IPS-20b (cell line): Measurements from ENCODE around the gene ARF3.
"Not testable (repeated sequence)": the region's sequence is repeated elsewhere in the genome, so short reads cannot be mapped to it uniquely, and the experiment has no call there.

Source experiments
- H3K27ac ChIP-seq: one replicate; pipeline ENCODE4 v1.5.1; 2013; ENCODE audit warnings: low read length
- H3K27me3 ChIP-seq: 2 replicates; pipeline ENCODE4 v1.6.1; 2013; ENCODE audit warnings: mild to moderate bottlenecking, low read length, inconsistent platforms; ENCODE audit not compliant: insufficient read depth
- H3K36me3 ChIP-seq: 2 replicates; pipeline ENCODE4 v1.6.1; 2013; ENCODE audit warnings: low read depth, mild to moderate bottlenecking, inconsistent platforms, low read length, moderate library complexity; ENCODE audit not compliant: insufficient read depth
- H3K4me1 ChIP-seq: 2 replicates; pipeline ENCODE4 v1.6.1; 2013; ENCODE audit warnings: mild to moderate bottlenecking, control low read depth, inconsistent platforms, low read length, moderate library complexity; ENCODE audit not compliant: insufficient read depth
- H3K4me3 ChIP-seq: 2 replicates; pipeline ENCODE4 v1.5.1; 2013; ENCODE audit warnings: mild to moderate bottlenecking, low read length, inconsistent platforms
- H3K9ac ChIP-seq: 2 replicates; pipeline ENCODE4 v1.6.1; 2013; ENCODE audit warnings: low read depth, mild to moderate bottlenecking, inconsistent platforms, low read length, moderate library complexity
- H3K9me3 ChIP-seq: 2 replicates; pipeline ENCODE4 v1.6.1; 2013; ENCODE audit warnings: mild to moderate bottlenecking, low read depth, low read length, inconsistent platforms; ENCODE audit not compliant: insufficient read depth

ARF3 gene

DNA sequence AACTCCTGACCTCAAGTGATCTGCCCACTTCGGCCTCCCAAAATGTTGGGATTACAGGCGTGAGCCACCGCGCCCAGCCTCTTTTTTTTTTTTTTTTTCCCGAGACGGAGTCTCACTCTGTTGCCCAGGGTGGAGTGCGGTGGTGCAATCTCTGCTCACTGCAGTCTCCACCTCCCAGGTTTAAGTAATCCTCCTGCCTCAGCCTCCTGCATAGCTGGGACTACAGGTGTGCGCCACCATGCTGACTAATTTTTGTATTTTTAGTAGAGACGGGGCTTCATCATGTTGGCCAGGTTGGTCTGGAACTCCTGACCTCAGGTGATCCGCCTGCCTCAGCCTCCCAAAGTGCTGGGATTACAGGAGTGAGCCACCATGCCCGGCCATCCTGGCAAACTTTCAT lies 47.6 kb downstream of the ARF3 start:
- H3K9ac ChIP-seq, H3K4me1 ChIP-seq, H3K4me3 ChIP-seq, H3K27me3 ChIP-seq, H3K36me3 ChIP-seq, H3K27ac ChIP-seq, H3K9me3 ChIP-seq: not testable (repeated sequence)

- H3K4me3 ChIP-seq, result no peak overlapping the region
- H3K27ac ChIP-seq, result no peak overlapping the region
Measured at GRCh38 chr12:48907245-48907644, 50.0 kb downstream of the ARF3 start.

GRCh38 chr12:48903982-48904411 lies 53.3 kb downstream of the ARF3 start:
- no peak overlapping the region for H3K27ac ChIP-seq
- H3K4me1 ChIP-seq, result no peaks in the 10 kb centered on the region
- H3K27me3 ChIP-seq, result no peaks in the 10 kb centered on the region; the same call in 1 of the 2 replicates
- H3K9me3 ChIP-seq, result no peaks in the 10 kb centered on the region
- H3K36me3 ChIP-seq, result no peaks in the 10 kb centered on the region
- H3K4me3 ChIP-seq, result peak overlapping the region; percentile 63
- H3K9ac ChIP-seq, result peak overlapping the region; percentile 36; the same call in 1 of the 2 replicates

More at GRCh38 chr12:48907245-48907644, 50.0 kb downstream of the ARF3 start:
- Histone ChIP-seq H3K9me3 (no peaks in the 10 kb centered on the region), H3K9ac (no peak overlapping the region), H3K27me3 (no peaks in the 10 kb centered on the region; the same call in 1 of the 2 replicates), H3K4me1 (no peaks in the 10 kb centered on the region), H3K36me3 (no peaks in the 10 kb centered on the region)

GRCh38 chr12:48903363-48903981 lies 53.8 kb downstream of the ARF3 start:
- no peaks in the 10 kb centered on the region; the same call in 1 of the 2 replicates for H3K27me3 ChIP-seq
- H3K36me3 ChIP-seq, result no peaks in the 10 kb centered on the region
- H3K27ac ChIP-seq, result no peak overlapping the region
- H3K9ac ChIP-seq, result no peak overlapping the region
- H3K9me3 ChIP-seq, result no peaks in the 10 kb centered on the region
- H3K4me3 ChIP-seq, result no peak overlapping the region
- no peaks in the 10 kb centered on the region for H3K4me1 ChIP-seq

- Histone ChIP-seq H3K27me3 (peaks cover 3% of the 10 kb centered on the region; the same call in 1 of the 2 replicates), H3K9me3 (no peaks in the 10 kb centered on the region), H3K27ac (no peak overlapping the region), H3K4me1 (no peaks in the 10 kb centered on the region), H3K36me3 (no peaks in the 10 kb centered on the region), H3K4me3 (no peak overlapping the region), H3K9ac (no peak overlapping the region)
Measured at GRCh38 chr12:48901278-48901677, 56.0 kb downstream of the ARF3 start.

- Histone ChIP-seq H3K36me3 (no peaks in the 10 kb centered on the region), H3K9ac (no peak overlapping the region), H3K27me3 (peaks cover 3% of the 10 kb centered on the region; the same call in 1 of the 2 replicates), H3K4me1 (no peaks in the 10 kb centered on the region), H3K4me3 (no peak overlapping the region), H3K9me3 (no peaks in the 10 kb centered on the region), H3K27ac (no peak overlapping the region)
Measured at GRCh38 chr12:48899651-48900050, 57.6 kb downstream of the ARF3 start.

DNA sequence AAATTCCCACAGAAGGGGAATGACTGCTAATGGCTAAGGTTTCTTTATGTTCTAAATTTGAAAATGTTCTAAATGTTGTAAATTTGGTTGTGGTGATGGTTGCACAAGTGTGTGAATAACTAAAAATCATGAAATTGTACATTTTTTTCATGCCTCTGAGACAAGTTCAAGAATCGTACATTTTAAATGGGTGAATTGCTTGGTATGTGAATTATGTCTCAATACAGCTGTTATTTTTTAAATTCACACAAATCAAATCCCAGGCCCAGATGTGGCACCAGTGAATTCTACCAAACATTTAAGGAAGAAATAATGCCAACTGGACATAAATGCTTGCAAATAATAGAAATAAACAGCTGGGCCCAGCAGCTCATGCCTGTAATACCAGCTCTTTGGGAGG lies 63.0 kb downstream of the ARF3 start:
- H3K4me1 ChIP-seq, result no peaks in the 10 kb centered on the region
- H3K4me3 ChIP-seq, result no peak overlapping the region
- peaks cover 13% of the 10 kb centered on the region for H3K27me3 ChIP-seq
- H3K9me3 ChIP-seq, result no peaks in the 10 kb centered on the region
- H3K27ac ChIP-seq, result no peak overlapping the region
- H3K9ac ChIP-seq, result no peak overlapping the region
- no peaks in the 10 kb centered on the region for H3K36me3 ChIP-seq

DNA sequence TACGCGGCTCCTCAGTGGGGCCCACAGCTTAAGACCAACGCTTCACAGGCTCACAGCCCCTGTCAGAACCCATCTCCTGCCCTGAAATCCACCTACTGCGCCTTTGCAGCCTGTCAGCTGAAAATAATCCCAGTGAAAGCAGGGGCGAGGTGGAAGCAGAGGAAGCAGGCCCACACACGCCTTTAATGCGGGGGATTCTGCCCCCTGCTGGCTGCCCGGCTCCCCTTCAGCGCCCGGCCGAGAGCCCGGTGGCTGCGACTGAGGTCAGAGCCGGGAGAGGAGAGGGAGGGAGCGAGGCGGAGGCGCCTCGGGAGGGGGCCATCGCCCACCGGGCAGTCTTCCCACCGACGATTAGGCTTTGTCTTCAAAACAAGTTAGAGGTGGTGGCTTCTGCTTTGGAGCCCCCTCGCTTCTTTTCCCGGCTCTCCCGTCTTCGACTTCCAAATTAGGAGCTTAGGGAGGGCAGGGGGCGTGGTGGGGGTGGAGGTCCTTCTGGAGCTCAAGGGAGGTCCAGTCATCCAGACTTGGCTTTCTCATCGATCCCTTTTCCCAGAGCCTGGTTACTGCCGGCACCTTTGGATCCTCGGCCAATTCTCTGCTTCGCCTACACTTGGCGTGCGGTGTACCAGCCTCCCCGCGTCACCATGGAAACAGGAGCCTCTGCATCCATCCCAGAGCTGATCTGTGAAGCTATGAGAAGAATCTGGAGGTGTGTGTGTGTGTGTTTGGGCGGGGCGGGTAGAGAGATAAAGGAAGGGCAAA lies 66.4 kb downstream of the ARF3 start:
- Histone ChIP-seq H3K9me3 (no peaks in the 10 kb centered on the region), H3K36me3 (no peaks in the 10 kb centered on the region), H3K4me1 (no peaks in the 10 kb centered on the region), H3K4me3 (peak overlapping the region; percentile 62), H3K27ac (no peak overlapping the region), H3K9ac (no peak overlapping the region; the same call in 1 of the 2 replicates), H3K27me3 (peaks cover 10% of the 10 kb centered on the region)

DNA sequence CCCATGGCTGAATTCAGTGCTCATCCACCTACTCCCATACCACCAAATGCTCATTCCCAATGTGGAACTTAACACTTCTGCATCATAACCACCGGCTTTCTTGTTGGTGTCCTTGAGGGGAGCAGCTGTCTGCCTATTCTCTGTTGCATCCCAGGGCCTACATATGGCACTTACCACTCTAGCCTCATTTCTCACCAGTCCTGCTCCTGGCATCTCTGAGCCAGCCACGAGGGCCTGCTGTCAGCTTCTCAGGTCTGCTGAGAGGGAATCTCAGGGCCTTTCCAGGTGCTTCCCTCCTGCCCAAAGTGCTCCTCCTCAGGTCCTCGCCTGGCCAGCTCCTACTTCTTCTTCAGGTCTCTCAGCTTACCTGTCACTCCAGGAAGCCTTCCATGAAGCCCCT lies 67.6 kb downstream of the ARF3 start:
- no peaks in the 10 kb centered on the region for H3K9me3 ChIP-seq

More for the DNA sequence above, 67.6 kb downstream of the ARF3 start:
- Histone ChIP-seq H3K36me3 (no peaks in the 10 kb centered on the region), H3K4me1 (no peaks in the 10 kb centered on the region), H3K4me3 (no peak overlapping the region), H3K27me3 (peaks cover 10% of the 10 kb centered on the region), H3K9ac (no peak overlapping the region), H3K27ac (no peak overlapping the region)
